Karpas-422 (cell line): ENCODE measurements around the gene ATG4B. TPM values are rescaled to one million over a fixed set of nuclear protein-coding genes. Genes with fewer than 3 reads are reported as not detected.

ENCODE experiments used
- DNase-seq: peaks from one replicate; pipeline ENCODE4 v3.0.0-alpha.2; 2015
- H2AFZ ChIP-seq: fragments of 200-600 bp; sonication (generic); 2 replicates; pipeline ENCODE4 v1.6.1; 2014; ENCODE audit warnings: antibody characterized with exemption, low read length, mixed read lengths
- H3K27ac ChIP-seq: fragments of 200-600 bp; sonication (generic); 2 replicates; pipeline ENCODE4 v1.5.1; 2014; ENCODE audit warnings: mild to moderate bottlenecking, low read length, moderate library complexity
- H3K27me3 ChIP-seq: fragments of 200-600 bp; sonication (generic); 2 replicates; pipeline ENCODE4 v1.6.1; 2014; ENCODE audit warnings: low read length, mixed read lengths
- H3K36me3 ChIP-seq: fragments of 200-600 bp; sonication (generic); 2 replicates; pipeline ENCODE4 v1.6.1; 2014; ENCODE audit warnings: low read length, mixed read lengths; ENCODE audit not compliant: insufficient read depth
- H3K4me1 ChIP-seq: fragments of 200-600 bp; sonication (generic); 2 replicates; pipeline ENCODE4 v1.6.1; 2014; ENCODE audit warnings: mild to moderate bottlenecking, low read length, mixed read lengths
- H3K4me2 ChIP-seq: fragments of 200-600 bp; sonication (generic); 2 replicates; pipeline ENCODE4 v1.6.1; 2014; ENCODE audit warnings: low read length, low read depth, mild to moderate bottlenecking; ENCODE audit not compliant: poor library complexity, severe bottlenecking
- H3K4me3 ChIP-seq: fragments of 200-600 bp; sonication (generic); 2 replicates; pipeline ENCODE4 v1.5.1; 2014; ENCODE audit warnings: mild to moderate bottlenecking, antibody characterized with exemption, low read length, mixed read lengths
- H3K79me2 ChIP-seq: fragments of 200-600 bp; sonication (generic); 2 replicates; pipeline ENCODE4 v1.6.1; 2014; ENCODE audit warnings: mild to moderate bottlenecking, low read length, mixed read lengths
- H3K9ac ChIP-seq: fragments of 200-600 bp; sonication (generic); 2 replicates; pipeline ENCODE4 v1.6.0; 2014; ENCODE audit warnings: low read length
- H3K9me2 ChIP-seq: fragments of 200-600 bp; sonication (generic), shearing (Covaris generic); replicated peaks from 2 replicates; pipeline ENCODE4 v1.6.0; 2014; ENCODE audit warnings: mild to moderate bottlenecking, low read length, moderate library complexity; ENCODE audit not compliant: insufficient read depth
- H3K9me3 ChIP-seq: fragments of 300-700, 200-600 bp; sonication (generic); 2 replicates; pipeline ENCODE4 v1.6.1; 2014; ENCODE audit warnings: low read length, mixed read lengths
- H4K20me1 ChIP-seq: fragments of 200-600 bp; sonication (generic); 2 replicates; pipeline ENCODE4 v1.6.1; 2014; ENCODE audit warnings: mild to moderate bottlenecking, antibody characterized with exemption, low read length, low read depth; ENCODE audit not compliant: insufficient read depth
- total RNA-seq: library from RNA; depleted of rRNA; stranded (reverse); fragments of >200 nt; shearing (Covaris generic); gene quantifications from 2 replicates; pipeline ENCODE4 v1.2.3, GENCODE V29; 2014; ENCODE audit warnings: low replicate concordance

The ATG4B gene
- total RNA-seq, 1 experiment from 2014 or later: 63.9 TPM

- DNase-seq: no peak
- H3K4me3 ChIP-seq: no peak overlapping the region
- H3K27me3 ChIP-seq: no peaks in the 10 kb centered on the region
- H3K9me2 ChIP-seq: no peaks in the 10 kb centered on the region
- H3K79me2 ChIP-seq: no peaks in the 10 kb centered on the region
- no peaks in the 10 kb centered on the region for H3K4me1 ChIP-seq
- no peak overlapping the region for H3K27ac ChIP-seq
- no peaks in the 10 kb centered on the region for H3K9me3 ChIP-seq
- H3K36me3 ChIP-seq: 0 out of 2 replicates have a peak, but pooled peaks cover 2% of the 10 kb centered on the region
- peaks cover 4% of the 10 kb centered on the region; the same call in 1 of the 2 replicates for H4K20me1 ChIP-seq
- no peak overlapping the region for H2AFZ ChIP-seq
- H3K9ac ChIP-seq: no peak overlapping the region
- H3K4me2 ChIP-seq: no peak overlapping the region
Observed at GRCh38 chr2:241670333-241671110, 33.0 kb downstream of the ATG4B start.

DNA sequence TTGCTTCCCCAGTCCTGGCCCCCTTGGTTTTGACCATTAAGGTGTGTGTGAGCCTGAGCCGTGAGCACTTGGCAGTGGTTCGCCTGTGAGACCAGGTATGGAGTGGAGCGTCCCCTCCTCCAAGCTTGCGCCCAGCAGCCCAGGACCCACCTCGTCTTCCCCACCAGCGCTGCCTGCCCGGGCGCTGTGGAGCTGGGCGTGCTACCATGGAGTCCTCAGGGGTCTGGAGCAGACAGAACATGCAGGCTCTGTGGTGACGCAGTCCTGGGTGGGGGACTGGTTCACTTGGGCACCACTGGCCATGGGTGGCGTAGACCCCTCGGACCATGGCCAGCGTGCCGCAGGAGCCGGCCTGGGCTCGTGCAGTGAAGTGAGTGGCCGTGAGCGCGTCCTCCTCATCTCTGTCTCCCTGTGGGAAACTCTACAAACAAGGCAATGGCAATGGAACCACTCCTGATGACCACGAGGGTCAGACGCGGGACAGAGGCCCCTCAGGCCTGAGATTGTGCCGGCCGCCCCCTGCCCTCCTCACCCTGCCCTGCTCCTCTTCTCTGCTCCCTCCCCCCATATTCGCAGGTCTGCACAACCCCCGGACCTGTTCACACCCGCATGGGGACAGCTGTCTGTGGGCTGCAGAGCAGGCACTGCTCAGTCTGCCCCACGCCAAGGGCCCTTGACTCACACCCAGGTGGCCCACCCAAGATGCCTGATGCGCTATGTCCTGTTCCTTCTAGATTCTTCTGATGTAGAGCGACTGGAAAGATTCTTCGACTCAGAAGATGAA is 34.2 kb downstream of the ATG4B start:
- no peaks in the 10 kb centered on the region for H3K36me3 ChIP-seq

GRCh38 chr2:241672243-241673188 is 35.0 kb downstream of the ATG4B start:
- H3K9me2 ChIP-seq: no peaks in the 10 kb centered on the region
- no peak overlapping the region for H3K4me2 ChIP-seq
- H3K4me3 ChIP-seq: no peak overlapping the region
- H3K9me3 ChIP-seq: no peaks in the 10 kb centered on the region
- no peak overlapping the region for H3K27ac ChIP-seq
- H3K4me1 ChIP-seq: no peaks in the 10 kb centered on the region
- no peaks in the 10 kb centered on the region for H3K27me3 ChIP-seq
- H4K20me1 ChIP-seq: no peaks in the 10 kb centered on the region
- H2AFZ ChIP-seq: no peak overlapping the region
- no peaks in the 10 kb centered on the region for H3K79me2 ChIP-seq
- H3K9ac ChIP-seq: no peak overlapping the region
- H3K36me3 ChIP-seq: no peaks in the 10 kb centered on the region
- no peak for DNase-seq

More for the DNA sequence above, 34.2 kb downstream of the ATG4B start:
- no peaks in the 10 kb centered on the region for H4K20me1 ChIP-seq
- no peaks in the 10 kb centered on the region for H3K27me3 ChIP-seq
- H3K4me2 ChIP-seq: no peak overlapping the region
- no peak overlapping the region for H3K27ac ChIP-seq
- no peak overlapping the region for H3K9ac ChIP-seq
- no peaks in the 10 kb centered on the region for H3K9me2 ChIP-seq
- H3K4me3 ChIP-seq: no peak overlapping the region
- no peak overlapping the region for H2AFZ ChIP-seq
- no peaks in the 10 kb centered on the region for H3K79me2 ChIP-seq
- DNase-seq: no peak
- no peaks in the 10 kb centered on the region for H3K4me1 ChIP-seq
- no peaks in the 10 kb centered on the region for H3K9me3 ChIP-seq

- Histone ChIP-seq H3K27me3 (no peaks in the 10 kb centered on the region), H3K4me1 (no peaks in the 10 kb centered on the region), H3K9me2 (no peaks in the 10 kb centered on the region), H4K20me1 (no peaks in the 10 kb centered on the region), H3K79me2 (no peaks in the 10 kb centered on the region), H2AFZ (no peak overlapping the region), H3K4me2 (no peak overlapping the region), H3K4me3 (no peak overlapping the region), H3K27ac (no peak overlapping the region), H3K36me3 (0 out of 2 replicates have a peak, but pooled peaks cover under 1% of the 10 kb centered on the region), H3K9me3 (no peaks in the 10 kb centered on the region), H3K9ac (no peak overlapping the region)
- no peak for DNase-seq
Observed at GRCh38 chr2:241673189-241673663, 35.7 kb downstream of the ATG4B start.

GRCh38 chr2:241673797-241674725 is 36.6 kb downstream of the ATG4B start:
- Histone ChIP-seq H3K27me3 (no peaks in the 10 kb centered on the region), H3K9me2 (no peaks in the 10 kb centered on the region), H3K27ac (no peak overlapping the region), H3K36me3 (0 out of 2 replicates have a peak, but pooled peaks cover 3% of the 10 kb centered on the region), H3K9me3 (no peaks in the 10 kb centered on the region), H3K4me3 (no peak overlapping the region), H4K20me1 (0 out of 2 replicates have a peak, but pooled peaks cover 2% of the 10 kb centered on the region), H2AFZ (no peak overlapping the region), H3K4me2 (no peak overlapping the region), H3K9ac (no peak overlapping the region), H3K4me1 (no peaks in the 10 kb centered on the region), H3K79me2 (no peaks in the 10 kb centered on the region)
- DNase-seq: no peak

DNA sequence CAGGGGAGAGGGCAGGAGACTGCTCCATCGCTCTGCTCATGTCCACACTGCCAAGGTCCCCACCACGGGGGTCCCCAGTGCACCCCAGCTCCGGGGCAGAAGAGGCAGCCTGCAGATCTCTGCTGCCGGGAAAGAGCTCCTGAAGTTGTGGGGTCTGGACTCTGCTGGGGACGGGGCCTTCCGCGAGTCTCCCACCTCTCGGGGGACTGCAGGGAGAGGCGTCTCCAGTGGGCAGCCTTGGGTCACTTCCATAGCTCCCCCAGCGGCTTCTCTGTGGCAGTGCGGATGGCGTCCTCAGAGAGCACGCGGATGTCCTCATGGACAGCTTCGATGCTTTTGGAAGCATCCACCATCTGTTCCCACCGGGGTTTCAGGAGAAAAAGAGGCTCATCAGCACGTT is 38.4 kb downstream of the ATG4B start:
- Histone ChIP-seq H3K4me2 (no peak overlapping the region), H3K9me3 (no peaks in the 10 kb centered on the region), H2AFZ (no peak overlapping the region), H3K27me3 (no peaks in the 10 kb centered on the region), H3K9me2 (no peaks in the 10 kb centered on the region), H3K79me2 (0 out of 2 replicates have a peak, but pooled peaks cover under 1% of the 10 kb centered on the region), H3K27ac (no peak overlapping the region), H4K20me1 (0 out of 2 replicates have a peak, but pooled peaks cover 8% of the 10 kb centered on the region), H3K4me3 (no peak overlapping the region), H3K36me3 (peaks cover 4% of the 10 kb centered on the region; the same call in 1 of the 2 replicates), H3K4me1 (no peaks in the 10 kb centered on the region), H3K9ac (no peak overlapping the region)
- DNase-seq: no peak

GRCh38 chr2:241676665-241677064 is 39.2 kb downstream of the ATG4B start:
- Histone ChIP-seq H3K9me3 (no peaks in the 10 kb centered on the region), H3K9ac (no peak overlapping the region), H3K36me3 (peaks cover 11% of the 10 kb centered on the region; the same call in 1 of the 2 replicates), H3K9me2 (no peaks in the 10 kb centered on the region), H2AFZ (no peak overlapping the region), H3K27ac (no peak overlapping the region), H3K79me2 (0 out of 2 replicates have a peak, but pooled peaks cover 9% of the 10 kb centered on the region), H3K4me3 (no peak overlapping the region), H3K4me2 (no peak overlapping the region), H4K20me1 (0 out of 2 replicates have a peak, but pooled peaks cover 9% of the 10 kb centered on the region), H3K4me1 (no peaks in the 10 kb centered on the region), H3K27me3 (no peaks in the 10 kb centered on the region)
- DNase-seq: no peak
